SW 1271 (cell line): ENCODE data around the gene PLEK2.
A peak's percentile ranks its signal among the peaks of the same experiment; 100 is the strongest.
"Not testable (repeated sequence)": the region's sequence is repeated elsewhere in the genome, so short reads cannot be mapped to it uniquely, and the experiment has no call there.

ENCODE experiments used
- DNase-seq, 2 experiments: peaks; one replicate each; lab custom pipeline; 2025; lab: John Stamatoyannopoulos, UW

PLEK2 gene

DNA sequence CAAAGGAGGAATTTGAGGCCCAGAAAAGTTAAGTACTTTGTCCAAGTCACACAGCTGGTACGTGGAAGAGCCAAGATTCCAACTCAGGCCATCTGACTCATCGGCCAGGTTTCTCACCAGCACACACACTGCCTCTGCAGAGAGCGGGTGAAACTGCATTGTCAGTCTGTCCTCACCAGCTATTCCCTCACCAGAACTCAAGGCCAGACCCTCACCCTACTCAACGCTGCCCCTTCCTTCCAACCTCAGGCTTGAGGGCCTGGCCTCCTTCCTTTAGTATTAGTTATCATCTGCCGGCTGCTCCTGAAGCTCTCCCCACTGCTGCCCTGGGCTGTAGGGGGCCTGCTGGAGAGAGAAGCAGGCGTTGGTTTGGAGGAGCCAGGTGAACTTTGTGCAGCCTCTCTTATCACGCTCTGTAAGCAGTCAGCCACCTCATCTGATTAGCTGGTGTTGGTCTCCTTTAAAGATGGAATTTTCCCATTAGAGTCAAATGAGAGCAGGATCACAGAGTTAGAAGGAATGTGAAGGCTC is 16.6 kb upstream of the PLEK2 start:
- peak in 1 of 2 experiments; percentile 12 for DNase-seq

DNA sequence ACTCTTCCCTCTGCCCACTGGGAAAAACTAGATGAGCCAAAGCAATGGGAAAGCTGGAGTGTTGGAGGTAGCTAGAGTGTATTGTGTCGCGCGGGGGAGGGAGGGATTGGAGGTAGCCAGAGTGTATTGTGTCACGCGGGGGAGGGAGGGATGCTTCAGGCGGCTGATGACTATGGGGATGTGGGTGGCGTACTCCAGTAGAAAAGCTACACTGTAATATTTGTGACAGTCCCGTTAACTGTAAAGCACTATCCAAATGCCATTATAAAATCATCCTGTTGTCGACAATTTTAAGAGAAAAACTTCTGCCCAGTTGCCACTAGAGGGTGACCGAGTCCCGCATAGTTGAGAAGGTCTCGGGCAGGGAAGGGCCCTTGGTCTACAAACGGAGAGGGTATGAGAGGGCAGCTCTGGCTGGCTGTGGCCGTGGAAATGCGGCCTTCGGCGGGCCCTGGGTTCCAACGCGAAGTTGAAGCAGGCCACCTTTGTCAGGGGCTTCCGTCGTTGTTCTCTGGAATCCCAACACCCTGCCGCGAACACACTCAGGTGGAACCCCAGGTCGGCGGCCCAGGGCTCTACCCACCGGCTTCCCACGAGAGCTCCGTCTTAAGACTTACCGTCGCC is 15.1 kb upstream of the PLEK2 start:
- peak; percentile 61 to 81 for DNase-seq

DNA sequence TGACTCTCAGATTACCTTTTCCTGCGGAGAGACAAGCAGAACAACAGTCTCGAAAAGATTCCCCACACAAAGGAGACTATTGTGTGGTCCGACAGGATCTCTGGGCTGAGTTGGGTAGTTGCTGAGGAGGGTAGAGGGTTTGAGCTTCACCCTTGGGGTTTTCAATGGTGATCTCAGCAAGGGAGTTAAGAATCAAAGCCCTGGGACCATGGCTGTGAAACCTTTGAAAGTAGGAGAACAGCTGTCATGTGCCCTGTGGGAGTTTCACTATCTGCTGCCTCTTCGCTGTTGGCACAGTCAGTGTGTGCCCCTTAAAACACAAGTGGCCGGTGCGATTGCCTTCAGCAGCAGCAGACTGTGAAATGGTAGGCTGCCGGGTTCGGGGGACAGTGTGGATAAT is 14.2 kb upstream of the PLEK2 start:
- DNase-seq: no peak

DNA sequence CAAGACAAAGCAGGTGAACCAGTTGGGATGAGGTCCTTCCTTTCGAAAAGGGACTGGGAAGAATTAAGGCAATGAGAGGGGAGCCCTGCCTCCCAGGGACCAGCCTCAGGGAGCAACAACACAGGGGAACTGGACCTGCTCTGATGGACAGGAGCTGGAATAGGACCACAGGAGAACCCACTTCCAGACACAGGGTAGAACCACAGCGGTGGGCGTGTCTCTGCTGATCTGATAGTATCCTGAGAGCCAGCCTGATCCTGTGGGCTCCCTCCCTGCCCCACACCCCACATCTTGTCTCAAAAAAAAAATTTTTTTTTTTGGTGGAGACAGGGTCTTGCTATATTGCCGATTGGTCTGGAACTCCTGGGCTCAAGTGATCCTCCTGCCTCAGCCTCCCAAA is 13.6 kb upstream of the PLEK2 start:
- DNase-seq: no peak

DNA sequence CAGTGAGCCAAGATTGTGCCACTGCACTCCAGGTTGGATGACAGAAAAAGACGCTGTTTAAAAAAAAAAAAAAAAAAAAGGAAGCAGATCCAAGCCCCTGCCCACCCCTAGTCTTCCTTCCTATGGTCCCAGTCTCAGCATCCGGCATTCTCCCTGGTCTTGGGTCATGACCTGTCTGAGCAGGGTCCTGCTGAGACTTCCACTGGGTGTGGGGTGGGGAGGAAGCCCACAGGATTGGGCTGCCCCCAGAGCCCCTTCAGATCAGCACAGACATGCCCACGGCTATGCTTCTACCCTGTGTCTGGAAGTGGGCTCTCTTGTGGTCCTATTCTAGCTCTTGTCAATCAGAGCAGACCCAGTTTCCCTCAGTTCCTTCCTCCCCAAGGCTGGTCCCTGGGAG is 12.6 kb upstream of the PLEK2 start:
- no peak for DNase-seq

DNA sequence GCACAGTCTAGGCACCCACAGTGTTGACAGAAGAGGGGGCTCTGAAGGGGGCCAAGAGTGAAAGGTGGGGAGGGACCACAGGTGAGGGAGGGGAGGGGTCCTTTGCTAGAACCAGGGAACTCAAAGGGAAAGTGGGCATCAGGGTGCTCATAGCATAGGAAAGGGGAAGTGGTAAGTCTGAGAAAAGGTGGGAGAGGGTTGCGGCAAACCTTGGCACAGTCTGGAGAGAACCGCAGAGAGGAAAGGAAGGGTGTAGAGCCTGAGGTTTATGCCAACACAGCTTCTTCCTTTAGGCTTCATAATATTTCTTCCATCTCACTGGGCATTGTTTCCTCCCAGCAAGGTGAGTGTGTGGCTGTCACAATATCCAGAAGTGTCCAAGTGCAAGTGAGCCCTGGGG is 11.5 kb upstream of the PLEK2 start:
- no peak for DNase-seq

DNA sequence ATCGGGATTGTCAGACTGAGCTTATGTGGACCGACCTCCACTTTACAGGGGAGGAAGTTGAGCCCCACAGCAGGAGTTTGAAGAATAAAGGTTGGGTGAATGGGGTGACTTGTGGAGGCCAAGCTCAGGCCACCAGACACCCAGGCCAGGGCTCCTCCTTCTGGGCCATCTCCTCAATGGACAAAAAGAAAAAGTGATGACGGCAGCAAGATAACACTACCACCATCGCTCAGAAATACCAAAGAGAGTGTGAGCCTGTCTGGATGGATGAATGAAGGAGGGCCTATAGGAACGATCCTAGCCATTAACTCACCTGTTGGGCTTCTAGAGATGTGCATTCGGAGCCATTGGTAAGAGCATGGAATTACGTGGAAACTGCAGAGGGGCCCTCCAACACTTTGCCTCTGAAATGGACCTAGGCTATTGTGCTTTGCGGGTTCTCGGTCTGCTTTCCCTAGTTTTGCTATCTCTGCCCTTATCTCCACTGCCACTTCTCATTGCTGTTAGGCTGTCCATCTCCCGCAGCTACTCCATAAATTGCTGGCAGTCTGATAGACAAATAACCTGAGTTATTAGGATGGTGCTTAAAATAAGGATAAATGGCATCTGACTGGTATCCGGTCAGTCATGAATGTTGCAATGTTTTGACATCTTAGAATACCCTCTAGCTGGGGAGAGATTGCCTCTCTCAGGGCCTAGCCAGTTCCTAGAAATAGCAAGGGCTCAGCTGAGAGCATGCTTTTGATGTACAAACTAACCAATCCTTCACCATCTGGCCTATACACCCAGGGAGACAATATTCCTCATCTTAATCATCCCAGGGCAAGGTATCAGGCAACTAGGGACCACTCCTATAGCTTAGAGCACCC is 9.6 kb upstream of the PLEK2 start:
- DNase-seq: no peak

DNA sequence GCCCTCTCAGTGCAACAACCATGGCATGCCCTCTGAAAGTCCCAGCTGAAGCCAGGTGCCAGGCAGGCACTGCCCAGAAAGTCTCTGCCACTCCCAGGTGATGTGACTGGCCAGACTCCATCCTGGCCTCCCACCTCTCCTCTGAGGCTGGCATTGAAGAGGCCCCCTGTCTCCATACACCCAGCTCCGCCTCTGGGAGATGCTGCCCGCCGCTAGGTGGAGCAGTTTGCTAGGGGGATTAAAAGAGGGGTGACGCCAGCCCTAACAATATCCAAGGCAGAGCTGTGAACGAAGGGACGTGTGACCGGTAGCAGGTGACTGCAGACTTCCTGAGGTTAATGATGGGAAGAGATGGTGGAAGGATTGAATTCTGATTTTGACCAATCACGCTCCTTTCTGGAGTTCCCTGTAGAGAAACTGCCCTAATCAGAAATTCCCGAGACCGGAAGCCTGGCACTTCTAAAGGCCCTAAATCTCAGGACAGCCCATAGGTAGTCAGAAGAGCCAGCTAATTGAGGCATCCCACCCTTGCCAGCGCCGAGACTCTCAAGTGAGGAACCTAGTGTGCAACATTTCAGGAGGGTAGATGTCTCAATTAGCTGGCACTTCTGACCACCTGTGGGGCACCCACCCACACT is 8.3 kb upstream of the PLEK2 start:
- DNase-seq: no peak

DNA sequence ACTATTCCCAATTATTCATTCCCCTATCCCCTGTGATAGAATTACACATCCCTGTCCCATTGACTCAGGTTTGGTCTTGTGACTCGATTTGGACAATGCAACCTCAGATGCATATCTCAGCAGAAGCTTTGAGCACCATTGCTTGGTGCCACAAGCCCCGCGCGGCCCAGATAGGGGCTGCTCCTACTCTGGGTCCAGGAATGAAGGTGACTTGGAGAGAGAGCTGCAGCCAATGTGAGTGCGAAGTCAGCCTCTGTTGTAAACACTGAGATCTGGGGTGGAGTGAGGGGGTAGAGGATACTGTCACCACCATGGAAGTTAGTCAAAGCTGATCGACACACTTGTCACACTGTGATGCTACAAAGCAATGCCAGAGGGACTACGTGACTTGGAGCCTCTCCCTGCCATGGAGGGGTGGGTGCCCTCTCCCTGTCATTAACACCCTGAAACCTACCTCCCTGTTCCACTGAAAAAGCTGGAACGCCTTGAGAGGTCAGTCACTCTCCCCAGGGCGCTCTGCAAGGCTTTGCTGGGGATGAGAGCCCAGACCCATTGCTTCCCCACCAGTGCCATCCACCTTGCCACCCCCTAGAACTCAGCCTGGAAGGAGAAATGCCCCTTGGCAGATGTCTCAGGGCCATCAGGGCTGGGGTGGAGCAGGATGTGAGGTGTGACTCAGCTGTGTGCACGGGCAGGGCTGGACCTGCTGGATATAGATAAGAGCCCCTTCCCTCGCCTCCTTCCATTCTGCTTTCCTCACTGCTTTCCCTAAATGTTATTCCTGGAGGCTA is 6.6 kb upstream of the PLEK2 start:
- DNase-seq: peak; percentile 32 to 61

DNA sequence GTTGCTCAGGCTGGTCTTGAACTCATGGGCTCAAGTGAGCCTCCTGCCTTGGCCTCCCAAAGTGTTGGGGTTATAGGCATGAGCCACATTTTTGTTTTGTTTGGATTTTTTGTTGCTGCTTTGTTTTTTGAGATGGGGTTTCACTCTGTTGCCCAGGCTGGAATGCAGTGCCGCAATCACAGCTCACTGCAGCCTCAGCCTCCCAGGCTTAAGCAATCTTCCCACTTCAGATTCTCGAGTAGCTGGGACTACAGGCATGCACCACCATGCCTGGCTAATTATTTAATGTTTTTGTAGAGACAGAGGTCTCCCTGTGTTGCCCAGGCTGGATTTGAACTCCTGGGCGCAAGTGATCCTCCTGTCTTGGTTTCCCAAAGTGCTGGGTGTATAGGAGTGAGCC is 5.7 kb upstream of the PLEK2 start:
- DNase-seq: no peak

DNA sequence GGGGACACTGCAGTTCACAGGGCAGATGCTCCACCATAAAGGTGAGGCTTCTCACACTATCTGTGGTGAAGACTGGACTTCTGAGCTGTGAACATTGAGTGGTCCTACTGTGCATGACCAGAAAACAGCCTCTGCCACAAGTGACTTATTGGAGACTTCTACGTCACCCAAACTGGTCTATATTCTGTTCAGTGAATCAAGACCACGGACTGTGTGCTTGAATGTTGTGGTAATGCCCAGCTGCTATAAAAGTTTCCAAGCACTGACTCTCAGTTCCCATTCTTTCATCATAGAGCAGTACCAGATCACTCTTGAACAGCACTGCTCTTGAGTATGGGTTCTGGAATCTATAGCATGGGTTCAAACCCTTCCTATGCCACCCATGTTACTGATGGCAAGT is 4.8 kb upstream of the PLEK2 start:
- DNase-seq: no peak

DNA sequence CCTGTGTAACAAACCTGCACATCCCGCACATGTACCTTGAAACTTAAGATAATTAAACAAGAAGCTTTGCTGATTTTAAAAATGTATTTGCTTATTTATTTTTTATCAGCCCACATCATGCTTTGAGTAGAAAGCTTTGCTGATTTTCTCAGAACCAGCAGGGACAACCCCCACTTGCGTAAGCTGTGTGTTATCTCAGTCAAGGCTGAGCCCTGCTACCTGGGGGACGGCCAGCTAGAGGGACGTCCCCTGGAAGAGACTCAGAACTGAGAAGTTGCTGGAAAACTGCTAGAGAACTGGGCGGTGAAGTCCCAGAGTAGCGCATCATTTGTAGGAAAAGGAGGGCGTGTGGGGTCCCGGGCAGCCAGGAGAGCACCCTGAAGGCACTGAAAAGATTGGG is 4.1 kb upstream of the PLEK2 start:
- no peak for DNase-seq

DNA sequence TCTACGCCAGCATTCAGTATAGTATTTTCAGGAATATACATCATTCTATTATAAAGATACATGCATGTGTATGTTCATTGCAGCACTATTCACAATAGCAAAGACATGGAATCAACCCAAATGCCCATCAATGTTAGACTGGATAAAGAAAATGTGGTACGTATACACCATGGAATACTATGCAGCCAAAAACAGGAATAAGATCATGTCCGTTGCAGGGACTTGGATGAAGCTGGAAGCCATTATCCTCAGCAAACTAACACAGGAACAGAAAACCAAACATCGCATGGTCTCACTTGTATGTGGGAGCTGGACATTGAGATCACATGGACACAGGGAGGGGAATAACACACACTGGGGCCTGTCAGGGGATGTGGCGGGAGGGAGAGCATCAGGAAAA is 3.6 kb upstream of the PLEK2 start:
- DNase-seq: not testable (repeated sequence)

DNA sequence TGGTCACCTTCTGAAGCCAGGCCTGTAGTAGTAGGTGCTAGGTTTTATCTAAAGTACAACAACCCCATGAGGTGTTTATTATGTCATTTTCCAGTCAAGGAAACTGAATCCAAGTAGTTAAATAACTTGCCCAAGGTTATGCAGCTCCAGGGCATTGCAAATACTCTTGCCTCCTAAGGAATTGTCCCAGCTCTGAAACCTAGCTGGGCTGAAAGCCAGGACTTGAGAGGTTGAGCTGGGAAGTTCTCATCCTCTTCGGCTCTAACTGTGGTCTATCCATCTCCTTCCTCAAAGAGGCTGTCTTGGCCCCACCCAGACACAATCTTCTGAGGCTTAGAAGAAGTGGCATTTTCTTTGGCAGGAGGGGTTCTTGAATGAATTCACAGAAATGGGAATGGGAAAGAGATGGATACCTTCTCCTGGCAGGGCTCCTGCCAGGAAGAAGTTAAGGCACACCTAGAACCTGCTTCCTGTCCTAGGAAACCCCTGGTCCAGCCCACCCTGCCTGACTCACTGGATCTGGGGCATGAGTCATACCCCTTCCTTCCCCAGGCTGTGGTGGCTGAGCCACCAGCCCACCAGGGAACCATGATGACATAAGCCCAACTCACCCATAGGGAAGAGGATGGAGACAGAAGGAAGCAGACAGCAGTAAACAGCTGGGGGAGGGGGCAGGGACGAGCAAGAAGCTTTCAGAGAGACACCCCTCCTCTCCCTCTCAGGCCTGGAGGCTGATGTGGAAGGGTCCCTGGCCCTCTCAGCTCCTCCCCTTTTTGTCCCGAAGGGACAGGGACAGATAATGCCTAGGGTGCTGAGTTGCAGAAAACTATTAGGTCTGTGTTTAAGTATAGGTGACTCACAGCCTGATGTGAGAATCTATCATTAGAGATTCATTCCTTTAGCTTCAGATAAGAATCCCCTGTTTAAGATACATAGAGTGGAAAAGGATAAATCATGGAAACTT is 2.1 kb upstream of the PLEK2 start:
- DNase-seq: peak; percentile 90 to 91

DNA sequence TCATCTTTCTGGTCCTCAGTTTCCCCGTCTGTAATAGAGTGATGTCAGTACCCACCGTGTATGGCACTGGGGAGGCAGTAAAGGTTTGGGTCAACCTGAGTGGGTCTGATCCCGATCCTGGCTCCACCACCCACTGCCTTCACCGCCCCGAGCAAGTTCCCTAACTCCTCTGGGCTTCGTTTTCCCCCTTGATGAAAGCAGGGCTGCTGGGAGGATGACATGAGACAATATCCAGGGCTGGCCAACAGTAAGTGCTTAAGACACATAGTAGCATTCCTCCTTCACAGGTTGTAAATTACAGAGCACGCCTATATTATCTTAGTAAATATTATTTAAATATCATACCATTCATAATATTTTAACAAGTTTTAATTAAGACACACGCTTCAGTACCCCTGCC is 595 bp downstream of the PLEK2 start:
- peak in 1 of 2 experiments; percentile 48 for DNase-seq

DNA sequence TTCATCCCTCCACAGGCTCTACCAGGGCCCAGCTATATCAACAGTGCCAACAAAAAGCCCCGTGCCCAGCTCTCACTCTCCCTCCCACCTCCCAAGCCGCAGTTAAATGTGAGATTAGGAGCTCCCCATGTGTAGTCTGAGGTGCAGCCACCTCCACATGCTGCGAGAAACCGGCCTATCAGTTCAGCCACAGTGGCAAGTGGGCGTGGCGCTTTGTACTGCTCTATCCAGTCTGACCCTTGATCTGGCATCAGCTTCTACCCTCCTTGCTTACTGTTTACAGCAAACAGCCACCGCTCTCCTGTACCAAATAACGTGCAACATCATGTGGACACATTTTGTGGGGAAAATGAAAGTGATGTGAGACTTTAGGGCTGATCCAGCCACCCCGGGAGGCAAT is 1.7 kb downstream of the PLEK2 start:
- DNase-seq: no peak

DNA sequence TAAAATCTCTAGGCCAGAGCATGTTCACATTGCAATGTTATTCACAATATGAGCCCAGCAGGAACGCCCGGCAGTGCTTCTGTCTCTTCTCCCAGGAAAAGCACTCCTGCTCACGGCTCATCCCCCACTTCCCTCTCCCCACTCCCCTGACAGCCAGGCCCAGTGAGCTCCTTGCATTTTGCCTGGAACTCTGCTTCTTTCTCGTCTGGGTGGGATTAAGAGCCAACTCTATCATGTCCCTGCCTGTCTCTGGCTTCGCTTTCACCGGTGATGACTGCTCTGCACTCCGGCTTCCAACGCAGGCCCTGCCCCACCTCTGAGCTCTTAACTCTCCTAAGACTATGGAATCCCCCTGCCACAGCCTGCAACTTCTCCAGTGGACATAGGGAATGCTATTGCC is 2.5 kb downstream of the PLEK2 start:
- no peak for DNase-seq

DNA sequence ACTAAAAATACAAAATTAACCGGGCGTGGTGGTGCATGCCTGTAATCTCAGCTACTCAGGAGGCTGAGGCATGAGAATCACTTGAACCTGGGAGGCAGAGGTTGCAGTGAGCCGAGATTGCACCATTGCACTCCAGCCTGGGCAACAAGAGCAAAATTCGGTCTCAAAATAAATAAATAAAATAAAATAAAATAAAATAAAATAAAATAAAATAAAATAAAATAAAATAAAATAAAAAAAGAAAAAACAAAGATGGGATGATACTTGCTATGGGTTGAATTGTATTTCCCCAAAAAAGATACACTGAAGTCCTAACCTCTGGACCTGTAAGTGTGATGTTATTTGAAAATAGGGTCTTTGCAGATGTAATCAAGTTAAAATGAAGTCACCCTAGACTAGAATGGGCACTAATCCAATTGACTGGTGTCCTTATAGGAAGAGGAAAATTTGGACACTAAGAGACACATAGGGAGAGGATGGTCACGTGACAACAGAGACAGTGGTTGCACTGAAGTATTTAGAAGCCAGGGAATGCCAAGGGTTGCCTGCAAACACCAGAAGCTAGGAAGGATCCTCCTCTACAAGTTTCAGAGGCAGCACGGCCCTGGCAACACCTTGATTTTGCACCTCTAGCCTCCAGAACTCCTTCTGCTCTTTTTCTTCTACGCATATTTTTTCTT is 3.7 kb downstream of the PLEK2 start:
- not testable (repeated sequence) for DNase-seq

DNA sequence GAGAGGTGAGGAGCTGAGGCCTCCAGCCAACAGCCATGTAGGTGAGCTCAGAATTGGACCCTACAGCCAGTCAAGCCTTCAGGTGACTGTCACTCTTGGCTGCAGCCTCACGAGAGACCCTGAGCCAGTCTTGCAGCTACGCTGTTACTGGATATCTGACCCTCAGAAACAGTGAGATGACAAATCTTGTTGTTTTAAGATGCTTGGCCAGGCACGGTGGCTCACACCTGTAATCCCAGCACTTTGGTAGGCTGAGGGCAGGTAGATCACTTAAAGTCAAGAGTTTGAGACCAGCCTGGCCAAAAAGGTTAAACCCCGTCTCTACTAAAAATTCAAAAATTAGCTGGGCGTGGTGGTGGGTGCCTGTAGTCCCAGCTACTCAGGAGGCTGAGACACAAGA is 6.2 kb downstream of the PLEK2 start:
- no peak for DNase-seq

DNA sequence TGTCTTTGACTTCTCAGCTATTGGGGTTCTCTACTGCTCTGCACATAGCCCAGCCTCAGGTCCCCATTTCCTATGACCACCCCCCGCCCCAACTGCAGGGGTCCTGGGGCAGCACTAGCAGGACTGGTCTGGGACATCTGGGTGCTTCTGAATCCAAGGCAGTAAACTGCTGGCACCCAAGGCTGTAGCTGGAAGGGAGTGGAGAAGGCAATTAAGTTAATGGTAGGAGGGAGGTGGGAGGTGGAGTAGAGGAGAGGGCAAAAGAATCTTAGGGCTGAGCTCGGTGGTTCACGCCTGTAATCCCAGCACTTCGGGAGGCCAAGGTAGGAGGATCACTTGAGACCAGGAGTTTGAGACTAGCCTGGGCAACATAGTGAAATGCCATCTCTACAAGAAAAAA is 11.5 kb downstream of the PLEK2 start:
- DNase-seq: no peak
